NCI-H2107 treated with DMSO at 0.1 percent for 48 hours (cell line): ENCODE data around the gene RBM25.

Source experiments
- DNase-seq: peaks from one replicate; lab custom pipeline; 2025; ENCODE audit not compliant: unreplicated experiment; lab: John Stamatoyannopoulos, UW

Gene RBM25

DNA sequence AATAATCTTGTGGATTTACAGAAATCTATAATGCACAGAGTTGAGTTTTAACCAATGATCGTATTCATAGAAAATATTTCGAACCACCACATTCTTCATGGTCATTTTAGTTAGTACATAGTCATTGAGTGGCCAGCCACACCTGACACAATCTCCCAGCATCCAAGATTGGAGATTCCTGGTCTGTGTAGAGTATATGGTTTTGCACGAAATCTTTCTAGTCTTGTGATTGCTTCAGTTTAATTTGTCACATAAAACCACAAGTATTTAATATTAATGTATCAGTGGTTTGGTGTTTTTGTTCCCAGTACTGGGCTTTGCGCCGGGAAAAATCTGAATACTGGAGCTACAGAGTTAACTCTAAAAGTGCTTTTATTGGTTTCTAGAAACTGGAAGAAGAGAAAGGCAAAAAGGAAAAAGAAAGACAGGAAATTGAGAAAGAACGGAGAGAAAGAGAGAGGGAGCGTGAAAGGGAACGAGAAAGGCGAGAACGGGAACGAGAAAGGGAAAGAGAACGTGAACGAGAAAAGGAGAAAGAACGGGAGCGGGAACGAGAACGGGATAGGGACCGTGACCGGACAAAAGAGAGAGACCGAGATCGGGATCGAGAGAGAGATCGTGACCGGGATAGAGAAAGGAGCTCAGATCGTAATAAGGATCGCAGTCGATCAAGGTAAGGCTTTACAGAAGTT is 44.6 kb downstream of the RBM25 start:
- no peak for DNase-seq

DNA sequence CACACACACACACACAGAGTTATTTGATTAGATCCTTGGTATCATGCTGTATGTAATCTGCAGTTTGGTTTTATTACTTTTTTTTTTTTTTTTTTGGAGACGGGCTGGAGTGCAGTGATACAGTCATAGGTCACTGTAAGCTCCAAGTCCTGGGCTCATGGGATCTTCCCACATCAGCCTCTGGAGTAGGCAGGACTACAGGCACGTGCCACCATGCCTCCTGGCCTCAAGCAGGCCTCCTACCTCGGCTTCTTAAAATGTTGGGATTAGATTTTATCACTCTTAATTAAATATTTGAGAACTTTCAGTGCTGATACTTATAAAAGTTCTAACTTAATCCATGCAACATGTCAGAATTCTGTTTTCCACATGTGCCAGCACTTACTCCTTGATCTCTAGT is 46.7 kb downstream of the RBM25 start:
- DNase-seq: no peak

DNA sequence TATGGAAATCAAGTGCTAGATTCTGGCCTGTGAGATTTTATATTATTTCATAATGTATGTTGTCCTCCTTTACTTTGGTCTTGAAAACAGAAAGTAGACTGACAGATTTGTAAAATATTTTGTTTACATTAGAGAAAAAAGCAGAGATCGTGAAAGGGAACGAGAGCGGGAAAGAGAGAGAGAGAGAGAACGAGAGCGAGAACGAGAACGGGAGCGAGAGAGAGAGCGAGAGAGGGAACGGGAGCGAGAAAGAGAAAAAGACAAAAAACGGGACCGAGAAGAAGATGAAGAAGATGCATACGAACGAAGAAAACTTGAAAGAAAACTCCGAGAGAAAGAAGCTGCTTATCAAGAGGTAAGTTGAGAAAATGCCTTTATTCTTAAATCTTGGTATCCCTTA is 47.4 kb downstream of the RBM25 start:
- no peak for DNase-seq

DNA sequence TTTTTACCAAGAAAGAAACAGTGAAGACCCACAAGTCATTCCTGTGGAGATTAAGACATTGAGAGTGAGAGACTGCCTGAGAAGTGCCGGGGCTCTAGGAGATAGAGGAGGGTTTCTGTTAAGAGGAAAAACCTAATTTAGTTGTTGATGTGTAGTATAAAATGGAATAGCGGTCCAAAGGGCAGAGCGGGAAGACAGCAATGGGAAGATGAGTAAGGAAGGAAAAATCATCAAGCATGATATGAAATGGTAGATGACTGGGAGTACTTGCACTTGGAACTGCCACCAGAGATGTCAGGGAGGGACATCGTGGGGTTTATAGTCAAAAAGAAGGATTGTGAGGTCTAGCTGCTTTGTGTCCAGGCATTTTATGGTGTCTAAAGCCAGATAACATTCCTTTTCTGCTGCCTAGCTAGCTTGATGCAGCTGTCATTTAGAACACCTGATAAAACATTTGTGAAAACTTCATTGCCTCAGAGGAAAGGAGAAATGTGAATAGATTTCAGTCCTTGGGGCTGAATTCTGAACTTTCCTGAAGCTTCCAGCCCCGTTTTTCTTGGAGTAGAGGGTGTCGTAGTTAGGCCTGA is 57.8 kb downstream of the RBM25 start:
- no peak for DNase-seq

DNA sequence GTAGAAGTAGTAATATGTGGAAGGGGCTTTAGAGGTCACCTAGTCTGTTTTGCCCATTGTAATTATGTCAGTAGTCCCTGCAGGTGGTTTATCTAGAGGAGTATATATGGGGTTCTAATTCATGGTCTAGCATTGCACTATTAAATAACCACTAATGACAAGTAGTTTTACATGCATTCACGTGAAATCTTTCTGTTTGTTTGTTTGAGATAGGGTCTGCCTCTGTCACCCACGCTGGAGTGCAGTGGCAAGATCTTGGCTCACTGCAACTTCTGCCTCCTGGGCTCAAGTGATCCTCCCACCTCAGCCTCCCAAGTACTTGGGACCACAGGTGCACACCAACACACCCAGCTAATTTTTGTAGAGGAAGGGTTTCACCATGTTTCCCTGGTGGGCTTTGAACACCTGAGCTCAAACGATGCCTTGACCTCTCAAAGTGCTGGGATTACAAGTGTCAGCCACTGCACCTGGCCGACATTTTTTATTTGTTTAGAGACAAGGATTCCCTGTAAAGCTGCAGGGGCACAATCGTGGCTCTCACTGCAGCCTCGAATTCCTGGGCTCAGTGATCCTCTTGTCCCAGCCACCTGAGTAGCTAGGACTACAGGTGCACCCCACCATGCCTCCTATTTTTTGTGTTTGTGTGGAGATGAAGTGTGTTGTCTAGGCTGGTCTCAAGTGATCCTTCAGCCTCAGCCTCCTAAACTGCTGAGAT is 66.0 kb downstream of the RBM25 start:
- DNase-seq: no peak

DNA sequence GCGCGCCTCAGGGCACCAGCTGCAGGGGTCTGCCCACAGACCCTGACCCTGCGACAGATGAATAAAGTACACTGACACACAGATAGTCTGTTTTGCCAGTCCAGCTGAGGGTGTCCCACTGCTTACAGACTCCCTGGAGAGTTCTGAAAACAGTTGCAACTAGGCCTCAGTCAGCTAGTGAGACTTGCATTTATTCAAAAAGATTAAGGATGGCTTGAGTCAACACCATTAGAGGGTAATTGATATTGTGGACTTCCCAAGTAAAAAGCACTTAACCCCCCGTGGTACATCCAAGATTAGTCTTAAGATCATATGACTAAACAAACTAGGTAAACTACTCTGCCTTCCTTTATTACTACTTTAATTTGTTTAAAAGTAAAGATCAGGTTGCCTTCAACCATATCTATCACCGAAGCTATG is 66.8 kb downstream of the RBM25 start:
- DNase-seq: peak; percentile 94

DNA sequence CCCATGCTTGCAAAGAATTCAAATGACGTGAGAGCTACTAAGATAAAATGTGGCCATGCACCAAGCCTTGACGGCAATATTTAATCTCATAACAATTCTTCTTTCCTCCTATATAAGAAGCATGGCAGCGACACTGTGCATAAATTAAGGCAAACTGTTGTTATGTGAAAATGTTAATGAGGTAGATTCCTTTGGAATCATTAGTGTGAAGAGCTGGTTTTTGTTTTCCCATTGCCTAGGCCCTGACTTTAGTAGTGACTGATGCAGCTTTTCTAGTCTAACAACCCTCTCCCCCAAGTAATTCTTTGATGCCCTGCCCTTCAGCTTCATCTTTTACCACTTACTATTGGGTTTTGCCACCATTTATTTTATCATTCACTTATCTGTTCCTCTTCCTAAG is 67.4 kb downstream of the RBM25 start:
- no peak for DNase-seq

DNA sequence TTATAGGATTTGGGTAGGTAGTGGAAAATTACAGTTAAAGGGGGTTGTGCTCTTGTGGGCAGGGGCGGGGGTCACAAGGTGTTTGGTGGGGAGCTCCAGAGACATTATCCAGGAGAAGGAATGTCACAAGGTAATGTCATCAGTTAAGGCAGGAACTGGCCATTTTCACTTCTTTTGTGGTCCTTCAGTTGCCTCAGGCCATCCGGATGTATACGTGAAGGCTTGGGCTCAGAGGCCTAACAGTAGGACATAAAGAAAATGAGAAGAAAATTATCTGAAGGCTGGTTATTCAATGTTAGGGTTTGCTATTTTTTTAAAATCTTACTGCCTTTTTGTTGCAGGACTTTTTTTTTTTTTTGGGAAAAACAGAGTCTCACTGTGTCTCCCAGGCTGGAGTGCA is 75.5 kb downstream of the RBM25 start:
- DNase-seq: no peak

DNA sequence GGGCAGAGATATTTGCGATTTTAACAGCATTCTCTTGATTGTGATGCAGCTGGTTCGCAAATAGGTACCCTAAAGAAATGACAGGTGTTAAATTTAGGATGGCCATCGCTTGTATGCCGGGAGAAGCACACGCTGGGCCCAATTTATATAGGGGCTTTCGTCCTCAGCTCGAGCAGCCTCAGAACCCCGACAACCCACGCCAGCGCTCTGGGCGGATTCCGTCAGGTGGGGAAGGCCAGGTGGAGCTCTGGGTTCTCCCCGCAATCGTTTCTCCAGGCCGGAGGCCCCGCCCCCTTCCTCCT is 77.7 kb downstream of the RBM25 start:
- no peak for DNase-seq

DNA sequence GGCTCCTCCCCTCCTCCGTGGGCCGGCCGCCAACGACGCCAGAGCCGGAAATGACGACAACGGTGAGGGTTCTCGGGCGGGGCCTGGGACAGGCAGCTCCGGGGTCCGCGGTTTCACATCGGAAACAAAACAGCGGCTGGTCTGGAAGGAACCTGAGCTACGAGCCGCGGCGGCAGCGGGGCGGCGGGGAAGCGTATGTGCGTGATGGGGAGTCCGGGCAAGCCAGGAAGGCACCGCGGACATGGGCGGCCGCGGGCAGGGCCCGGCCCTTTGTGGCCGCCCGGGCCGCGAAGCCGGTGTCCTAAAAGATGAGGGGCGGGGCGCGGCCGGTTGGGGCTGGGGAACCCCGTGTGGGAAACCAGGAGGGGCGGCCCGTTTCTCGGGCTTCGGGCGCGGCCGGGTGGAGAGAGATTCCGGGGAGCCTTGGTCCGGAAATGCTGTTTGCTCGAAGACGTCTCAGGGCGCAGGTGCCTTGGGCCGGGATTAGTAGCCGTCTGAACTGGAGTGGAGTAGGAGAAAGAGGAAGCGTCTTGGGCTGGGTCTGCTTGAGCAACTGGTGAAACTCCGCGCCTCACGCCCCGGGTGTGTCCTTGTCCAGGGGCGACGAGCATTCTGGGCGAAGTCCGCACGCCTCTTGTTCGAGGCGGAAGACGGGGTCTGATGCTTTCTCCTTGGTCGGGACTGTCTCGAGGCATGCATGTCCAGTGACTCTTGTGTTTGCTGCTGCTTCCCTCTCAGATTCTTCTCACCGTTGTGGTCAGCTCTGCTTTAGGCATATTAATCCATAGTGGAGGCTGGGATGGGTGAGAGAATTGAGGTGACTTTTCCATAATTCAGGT is 78.3 kb downstream of the RBM25 start, which contains the start of gene PSEN1:
Gene PSEN1, plus strand, starts transcription at position 121 of the 839 bp plus-strand sequence. CDS start 11,513 bp downstream, outside the sequence.
- peak; percentile 92 for DNase-seq

DNA sequence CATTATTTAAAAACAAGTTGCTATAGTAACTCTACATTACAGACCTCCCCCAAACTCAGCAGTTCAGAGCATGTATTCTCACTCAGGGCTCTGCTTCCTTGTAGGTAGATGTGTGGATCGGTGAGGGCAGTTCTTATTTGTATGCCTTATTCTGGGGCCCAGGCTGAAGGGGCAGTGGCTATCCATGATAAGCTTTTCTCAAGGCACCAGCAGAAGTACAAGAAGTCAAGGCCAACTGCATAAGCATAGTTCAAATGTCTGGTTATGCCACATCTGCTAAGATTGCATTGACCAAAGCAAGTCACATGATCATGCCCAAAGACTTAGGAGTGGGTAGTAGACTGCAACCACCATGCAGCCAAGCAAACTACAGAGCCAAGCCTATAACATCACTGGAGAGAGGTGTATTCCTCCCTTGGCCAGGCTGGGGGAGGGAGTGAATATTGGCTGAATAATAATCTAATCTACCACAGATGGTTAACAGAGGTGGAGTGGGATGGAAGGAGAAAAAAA is 82.5 kb downstream of the RBM25 start:
- no peak for DNase-seq

DNA sequence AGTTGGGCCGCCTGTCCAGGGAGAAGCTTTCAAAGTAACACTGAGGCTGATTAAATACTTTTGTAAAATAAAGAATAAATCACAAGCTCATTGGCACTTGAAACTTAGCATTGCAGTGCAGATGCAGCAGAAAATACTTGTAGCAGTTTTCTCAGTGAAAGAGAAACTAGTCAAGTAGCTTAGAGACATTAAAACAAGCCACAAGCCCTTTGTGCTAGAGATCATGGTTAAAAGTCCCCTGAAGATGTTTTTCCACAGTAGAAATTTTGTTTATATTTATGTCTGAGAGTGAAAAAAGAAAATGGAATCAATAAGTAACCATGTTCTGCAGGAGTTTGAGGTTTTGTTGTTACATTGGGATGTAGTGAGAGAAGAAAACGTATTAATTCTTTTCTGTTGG is 83.9 kb downstream of the RBM25 start:
- no peak for DNase-seq

DNA sequence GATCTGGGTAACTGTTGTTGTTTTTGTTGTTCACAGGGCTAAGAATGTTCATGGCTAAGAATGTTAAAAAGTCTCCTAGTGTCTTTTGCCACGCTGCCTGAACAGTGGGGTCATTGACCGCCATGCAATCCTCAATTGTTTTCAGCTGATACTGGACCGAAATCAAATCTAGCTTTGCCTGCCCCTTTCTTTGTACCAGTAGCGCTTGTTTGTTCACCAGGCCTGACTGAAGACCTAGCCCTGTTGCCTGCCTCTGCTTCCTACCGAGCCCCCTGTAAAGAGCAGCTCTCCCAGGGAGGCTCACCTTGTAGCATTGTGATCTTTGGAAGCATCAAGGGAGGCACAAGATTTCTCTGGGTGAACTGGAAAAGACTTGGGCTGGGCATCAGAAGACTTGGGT is 84.7 kb downstream of the RBM25 start:
- no peak for DNase-seq

DNA sequence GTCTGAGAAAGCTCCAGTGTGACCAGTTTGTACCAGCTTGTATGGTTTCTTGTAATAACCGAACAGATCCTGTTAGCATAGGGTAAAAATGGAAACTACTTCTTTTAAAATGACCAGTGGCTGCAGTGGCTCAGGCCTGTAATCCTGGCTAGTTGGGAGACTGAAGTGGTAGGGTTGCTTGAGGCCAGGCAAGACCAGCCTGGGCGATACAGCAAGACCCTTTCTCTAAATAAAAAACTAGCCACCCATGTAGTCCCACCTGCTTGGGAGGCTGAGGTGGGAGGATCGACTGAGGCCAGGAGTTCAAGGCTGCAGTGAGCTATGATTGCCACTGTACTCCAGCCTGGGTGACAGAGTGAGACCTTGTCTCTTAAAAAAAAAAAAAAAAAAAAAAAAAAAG is 85.3 kb downstream of the RBM25 start:
- no peak for DNase-seq

DNA sequence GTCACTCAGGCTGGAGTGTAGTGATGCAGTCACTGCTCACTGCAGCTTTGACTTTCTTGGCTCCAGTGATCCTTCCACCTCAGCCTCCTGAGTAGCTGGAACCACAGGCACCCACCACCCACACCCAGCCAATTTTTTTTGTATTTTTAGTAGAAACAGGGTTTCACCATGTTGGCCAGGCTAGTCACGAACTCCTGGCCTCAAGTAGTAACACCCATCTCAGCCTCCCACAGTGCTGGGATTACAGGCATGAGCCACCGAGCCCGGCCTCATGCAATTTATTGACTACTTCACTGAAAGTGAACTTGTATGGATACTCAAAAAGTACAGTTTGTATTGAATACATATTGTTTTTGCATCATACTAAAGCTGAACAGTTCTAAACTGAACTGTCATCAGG is 87.0 kb downstream of the RBM25 start:
- no peak for DNase-seq

DNA sequence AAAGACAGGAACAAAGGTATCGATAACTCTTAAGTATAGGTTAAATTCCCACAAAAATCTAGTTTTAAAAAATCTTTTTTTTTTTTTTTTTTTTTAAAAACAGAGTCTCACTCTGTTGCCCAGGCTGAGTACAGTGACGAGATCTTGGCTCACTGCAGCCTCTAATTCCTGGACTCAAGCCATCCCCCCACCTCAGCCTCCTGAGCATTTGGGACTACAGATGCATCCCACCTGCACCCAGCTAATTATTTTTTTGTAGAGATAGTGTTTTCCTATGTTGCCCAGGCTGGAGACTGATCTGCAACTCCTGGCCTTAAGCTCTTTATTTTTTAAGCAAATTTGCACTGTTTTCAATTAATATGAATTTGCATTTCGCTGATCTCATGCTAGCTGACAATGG is 87.8 kb downstream of the RBM25 start:
- DNase-seq: no peak

DNA sequence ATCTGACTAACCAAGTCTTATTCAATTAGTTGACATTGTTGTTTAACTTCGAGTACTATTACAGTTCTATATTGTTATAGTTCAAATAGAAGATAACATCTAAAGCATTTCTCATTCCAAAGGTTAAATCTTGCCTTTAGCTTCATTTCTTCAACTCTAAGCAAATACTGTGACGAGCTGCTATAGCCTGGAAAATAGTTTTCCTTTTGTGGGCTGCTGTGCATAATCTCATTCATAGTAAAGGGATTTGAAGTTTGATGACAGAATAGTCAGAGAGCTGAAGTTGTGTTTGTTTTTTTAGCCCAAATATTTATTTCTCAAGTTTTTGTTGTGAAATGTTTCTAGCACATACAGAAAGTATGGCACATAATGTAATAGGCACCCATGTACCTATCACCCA is 91.4 kb downstream of the RBM25 start:
- DNase-seq: no peak

DNA sequence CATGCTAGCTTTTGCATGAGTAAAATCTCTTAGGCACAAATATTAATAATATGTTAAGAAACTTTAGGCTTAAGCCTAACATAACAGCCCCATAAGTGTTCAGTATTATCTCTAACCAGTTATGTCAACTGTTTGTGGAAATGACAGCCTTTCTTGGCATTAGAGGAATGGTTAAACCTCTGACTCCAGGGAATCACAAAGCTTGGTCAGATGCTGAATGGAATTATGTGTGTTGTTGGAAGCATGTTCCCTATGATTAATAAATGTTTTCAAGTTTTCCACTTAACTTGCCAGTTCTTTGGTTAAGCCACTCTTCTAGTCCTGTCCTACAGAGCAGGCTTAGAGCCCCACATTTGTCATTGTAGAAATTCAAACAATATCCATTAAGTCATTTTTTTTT is 94.9 kb downstream of the RBM25 start:
- DNase-seq: no peak

DNA sequence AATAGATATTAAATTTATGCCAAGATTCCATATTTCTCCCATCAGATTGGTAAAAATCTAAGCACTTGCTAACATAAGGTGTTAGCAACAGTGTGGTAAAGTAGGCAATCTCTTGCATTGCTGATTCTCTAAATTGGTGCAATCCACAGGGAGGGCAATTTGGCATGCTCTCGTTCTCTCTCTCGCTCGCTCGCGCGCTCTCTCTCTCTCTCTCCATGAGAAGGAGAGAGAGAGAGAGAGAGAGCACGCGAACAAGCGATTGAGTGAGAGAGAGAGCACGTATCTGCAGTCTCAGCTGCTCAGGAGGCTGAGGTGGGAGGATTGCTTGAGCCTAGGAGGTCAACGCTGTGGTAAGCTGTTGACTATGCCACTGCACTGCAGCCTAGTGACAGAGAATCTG is 103.9 kb downstream of the RBM25 start:
- no peak for DNase-seq

DNA sequence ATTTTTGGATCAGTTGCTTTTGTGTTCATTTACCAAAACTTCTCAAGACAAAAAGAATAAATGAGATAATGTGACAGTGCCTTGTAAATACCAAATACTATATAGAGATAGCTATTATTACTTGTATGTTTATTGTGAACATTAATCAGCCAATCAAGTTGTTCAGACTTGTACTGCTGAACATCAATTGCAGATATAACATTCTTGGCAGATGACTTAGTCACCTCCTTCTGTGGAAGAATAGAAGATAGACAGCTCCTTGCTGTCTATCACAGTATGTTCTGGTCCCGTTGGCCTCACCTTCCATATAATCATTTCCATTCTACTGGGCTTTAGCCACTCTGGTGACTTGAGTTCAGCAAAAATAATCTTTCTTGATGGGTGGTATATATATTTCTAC is 108.1 kb downstream of the RBM25 start:
- no peak for DNase-seq

DNA sequence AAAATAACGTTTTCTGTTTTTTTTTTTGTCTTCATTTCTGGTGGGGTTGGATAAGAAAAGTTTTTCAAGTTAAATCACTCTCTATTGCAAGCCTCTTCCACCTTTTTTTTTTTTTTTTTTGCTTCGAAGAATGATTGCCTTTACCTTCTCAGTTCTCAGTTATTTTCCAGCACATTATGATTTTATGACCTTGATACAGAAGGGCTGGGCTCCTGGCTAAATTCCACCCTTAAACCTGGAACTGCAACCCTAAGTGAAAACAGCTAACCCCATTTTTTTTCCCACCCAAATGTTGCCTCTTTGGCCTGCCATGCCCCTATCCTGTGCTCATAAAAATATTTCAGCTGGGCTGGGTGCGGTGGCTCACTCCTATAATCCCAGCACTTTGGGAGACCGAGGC is 109.4 kb downstream of the RBM25 start:
- DNase-seq: no peak

DNA sequence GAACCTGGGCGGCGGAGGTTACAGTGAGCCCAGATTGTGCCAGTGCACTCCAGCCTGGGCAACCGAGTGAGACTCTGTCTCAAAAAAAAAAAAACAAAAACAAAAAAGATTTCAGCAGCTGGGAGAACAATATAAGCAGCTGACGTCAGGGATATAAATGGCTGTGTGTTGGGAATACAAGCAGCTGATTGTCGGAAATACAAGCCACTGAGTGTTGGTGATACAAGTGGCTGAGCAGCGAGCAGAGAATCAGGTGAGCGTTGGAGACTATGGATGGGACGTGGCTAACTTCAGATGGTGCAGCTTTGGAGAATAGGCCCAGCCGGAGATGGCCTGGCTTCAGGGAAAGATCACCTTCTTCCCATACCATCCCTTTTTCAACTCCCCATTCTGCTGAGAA is 109.9 kb downstream of the RBM25 start:
- no peak for DNase-seq
